Measurements from ENCODE around the gene CDK5RAP2. TPM values are rescaled to one million over a fixed set of nuclear protein-coding genes. Genes with fewer than 3 reads are reported as not detected.

The CDK5RAP2 gene
- total RNA-seq, 4 donors from 2014 or later = 41.6 to 77.2 (median 43.2) TPM

GRCh38 chr9:120438111-120438510 is 141.9 kb downstream of the CDK5RAP2 start:
- no peak for ATAC-seq
- peaks cover 2 to 18% (median 5%) of the 10 kb centered on the region in 3 donors for H3K4me1 ChIP-seq
- H3K36me3 ChIP-seq = peaks cover under 1 to 76% of the 10 kb centered on the region in 2 donors
- no peak overlapping the region for H3K27ac ChIP-seq
- no peak overlapping the region for H3K4me3 ChIP-seq
- WGBS, 2 donors (ENCODE audit: low coverage in 1 of 2) = 40 to 82% methylated on average over 1 to 2 of the region's 2 CpGs
- H3K27me3 ChIP-seq = no peaks in the 10 kb centered on the region
- TF ChIP-seq POLR2A (IDR thresholded peaks at IDR 0.05) (no peak), POLR2AphosphoS5 (IDR thresholded peaks at IDR 0.05) (peak; percentile 33), CTCF (IDR thresholded peaks at IDR 0.05) (no peak)
- H3K9me3 ChIP-seq = no peaks in the 10 kb centered on the region

GRCh38 chr9:120436983-120437475 is 142.9 kb downstream of the CDK5RAP2 start:
- no peak for ATAC-seq
- Histone ChIP-seq H3K27me3 (no peaks in the 10 kb centered on the region), H3K4me1 (peaks cover 2 to 18% (median 5%) of the 10 kb centered on the region in 3 donors), H3K36me3 (peaks cover 0 to 66% of the 10 kb centered on the region in 2 donors), H3K27ac (no peak overlapping the region), H3K9me3 (no peaks in the 10 kb centered on the region), H3K4me3 (no peak overlapping the region)
- TF ChIP-seq EP300 (IDR thresholded peaks at IDR 0.05) (no peak), POLR2A (IDR thresholded peaks at IDR 0.05) (no peak), POLR2AphosphoS5 (IDR thresholded peaks at IDR 0.05) (no peak), CTCF (IDR thresholded peaks at IDR 0.05) (no peak)
- WGBS, 2 donors (ENCODE audit: low coverage in 1 of 2) = 83 to 87% methylated on average over 3 to 7 of the region's 9 CpGs

GRCh38 chr9:120436446-120436845 is 143.5 kb downstream of the CDK5RAP2 start:
- peaks cover 0 to 62% of the 10 kb centered on the region in 2 donors for H3K36me3 ChIP-seq
- no peak overlapping the region for H3K27ac ChIP-seq
- 83 to 91% methylated on average over 3 of the region's 3 CpGs for WGBS, 2 donors (ENCODE audit: low coverage in 1 of 2)
- H3K27me3 ChIP-seq = no peaks in the 10 kb centered on the region
- no peaks in the 10 kb centered on the region for H3K9me3 ChIP-seq
- TF ChIP-seq CTCF (IDR thresholded peaks at IDR 0.05) (no peak), EP300 (IDR thresholded peaks at IDR 0.05) (no peak), POLR2AphosphoS5 (IDR thresholded peaks at IDR 0.05) (no peak), POLR2A (IDR thresholded peaks at IDR 0.05) (no peak)
- peaks cover 2 to 18% (median 5%) of the 10 kb centered on the region in 3 donors for H3K4me1 ChIP-seq
- ATAC-seq = no peak
- H3K4me3 ChIP-seq = no peak overlapping the region

GRCh38 chr9:120435091-120435490 is 144.9 kb downstream of the CDK5RAP2 start:
- peaks cover 0 to 49% of the 10 kb centered on the region in 2 donors for H3K36me3 ChIP-seq
- no peak for TF ChIP-seq POLR2A (IDR thresholded peaks at IDR 0.05)
- no peak for TF ChIP-seq EP300 (IDR thresholded peaks at IDR 0.05)
- no peak for TF ChIP-seq CTCF (IDR thresholded peaks at IDR 0.05)
- no peak for TF ChIP-seq POLR2AphosphoS5 (IDR thresholded peaks at IDR 0.05)
- peak; percentile 43 for ATAC-seq
- peak overlapping the region in 1 of 4 donors; percentile 23 for H3K27ac ChIP-seq
- peaks cover 2 to 18% (median 5%) of the 10 kb centered on the region in 3 donors for H3K4me1 ChIP-seq
- 57 to 62% methylated on average over 1 of the region's 1 CpG for WGBS, 2 donors (ENCODE audit: low coverage in 1 of 2)
- H3K4me3 ChIP-seq = no peak overlapping the region
- no peaks in the 10 kb centered on the region for H3K9me3 ChIP-seq
- no peaks in the 10 kb centered on the region for H3K27me3 ChIP-seq

GRCh38 chr9:120434532-120434931 is 145.4 kb downstream of the CDK5RAP2 start:
- WGBS, 2 donors (ENCODE audit: low coverage in 1 of 2) = 42 to 63% methylated on average over 5 to 6 of the region's 6 CpGs
- Histone ChIP-seq H3K9me3 (no peaks in the 10 kb centered on the region), H3K4me3 (no peak overlapping the region), H3K4me1 (peaks cover 2 to 18% (median 5%) of the 10 kb centered on the region in 3 donors), H3K27me3 (no peaks in the 10 kb centered on the region), H3K27ac (peak overlapping the region in 1 of 4 donors; percentile 1), H3K36me3 (peaks cover 0 to 44% of the 10 kb centered on the region in 2 donors)
- no peak for TF ChIP-seq EP300 (IDR thresholded peaks at IDR 0.05)
- no peak for TF ChIP-seq POLR2AphosphoS5 (IDR thresholded peaks at IDR 0.05)
- no peak for TF ChIP-seq POLR2A (IDR thresholded peaks at IDR 0.05)
- no peak for TF ChIP-seq CTCF (IDR thresholded peaks at IDR 0.05)
- ATAC-seq = peak; percentile 60
